Measurements from ENCODE around the gene NUP98.

Gene NUP98

DNA sequence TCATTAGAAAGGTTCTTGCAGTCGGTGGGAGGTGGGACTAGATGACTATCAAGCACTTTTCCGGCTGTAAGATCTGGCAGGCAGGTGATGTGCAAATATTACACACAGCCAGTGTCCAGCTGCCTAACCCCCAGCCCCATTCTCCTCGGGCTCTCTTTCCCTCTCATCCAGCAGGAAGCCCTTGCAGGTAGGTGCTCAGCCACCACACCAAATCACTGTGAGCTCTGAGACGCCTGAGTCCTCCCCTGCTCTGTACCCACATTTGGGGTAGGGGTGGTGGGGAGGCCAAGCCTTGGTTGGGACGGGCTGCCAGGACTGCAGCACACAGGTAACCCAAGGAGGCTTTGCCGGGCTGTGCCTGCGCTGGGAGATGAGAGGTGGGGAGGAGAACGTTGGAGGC is 156.2 kb downstream of the NUP98 start:
- DNase-seq (ENCODE audit: low read depth) = no peak

DNA sequence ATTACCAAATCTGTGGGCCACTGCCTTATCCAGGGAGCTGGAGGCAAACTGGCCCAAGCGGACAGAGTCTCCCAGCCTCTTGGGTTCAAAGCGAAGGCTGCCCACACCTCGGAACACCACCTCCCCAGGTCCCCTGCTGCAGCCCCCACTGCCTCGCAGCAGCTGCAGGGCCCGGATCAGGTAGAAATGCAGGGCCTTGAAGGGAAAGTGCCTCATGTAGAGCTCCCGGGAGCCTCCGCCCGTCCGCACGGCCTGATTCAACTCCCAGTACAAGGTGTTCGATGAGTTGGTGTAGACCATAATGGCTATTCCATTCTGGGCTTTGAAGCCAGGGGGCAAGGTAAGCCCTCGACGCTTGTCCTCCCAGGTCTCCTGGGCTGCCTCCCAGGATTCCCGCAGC is 157.5 kb downstream of the NUP98 start:
- DNase-seq (ENCODE audit: low read depth) = no peak

DNA sequence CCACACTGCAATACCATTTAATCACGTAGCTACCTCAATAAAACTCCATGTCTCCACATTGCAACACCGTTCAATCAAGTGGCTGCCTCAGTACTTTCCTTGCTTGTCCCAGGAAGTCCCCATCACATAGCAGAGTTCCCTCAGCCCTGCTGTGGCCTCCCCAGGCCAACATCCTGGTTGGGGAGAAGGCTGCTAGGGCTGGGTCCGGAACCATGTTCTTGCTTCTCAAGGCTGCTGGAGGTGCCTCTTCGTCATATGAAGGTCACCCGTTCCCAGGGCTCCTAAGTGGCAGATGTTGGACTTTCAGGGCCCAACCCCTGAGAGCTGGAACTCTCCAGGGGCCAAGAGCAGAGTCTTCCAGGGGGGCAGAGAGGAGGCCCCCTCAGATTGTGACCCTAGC is 158.8 kb downstream of the NUP98 start:
- no peak for DNase-seq (ENCODE audit: low read depth)

DNA sequence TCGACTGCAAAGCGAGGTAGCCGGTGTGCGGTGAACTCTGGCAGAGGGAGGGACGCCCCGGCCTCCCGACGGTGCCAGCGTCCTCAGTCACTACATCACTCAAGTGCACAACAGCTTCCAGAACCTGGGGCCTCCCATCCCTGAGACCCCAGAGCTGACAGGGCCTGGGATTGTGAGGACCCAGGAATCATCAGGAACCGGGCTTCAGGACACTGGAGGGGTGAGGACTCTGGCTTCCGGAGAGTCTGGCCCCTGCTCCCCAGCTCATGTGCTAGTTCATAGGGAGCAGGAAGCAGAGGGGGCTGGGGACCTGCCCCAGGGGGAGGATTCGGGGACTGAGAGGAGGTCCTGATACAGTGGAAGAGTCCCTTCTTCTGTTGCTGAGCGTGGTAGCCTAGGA is 160.2 kb downstream of the NUP98 start:
- DNase-seq (ENCODE audit: low read depth) = no peak

DNA sequence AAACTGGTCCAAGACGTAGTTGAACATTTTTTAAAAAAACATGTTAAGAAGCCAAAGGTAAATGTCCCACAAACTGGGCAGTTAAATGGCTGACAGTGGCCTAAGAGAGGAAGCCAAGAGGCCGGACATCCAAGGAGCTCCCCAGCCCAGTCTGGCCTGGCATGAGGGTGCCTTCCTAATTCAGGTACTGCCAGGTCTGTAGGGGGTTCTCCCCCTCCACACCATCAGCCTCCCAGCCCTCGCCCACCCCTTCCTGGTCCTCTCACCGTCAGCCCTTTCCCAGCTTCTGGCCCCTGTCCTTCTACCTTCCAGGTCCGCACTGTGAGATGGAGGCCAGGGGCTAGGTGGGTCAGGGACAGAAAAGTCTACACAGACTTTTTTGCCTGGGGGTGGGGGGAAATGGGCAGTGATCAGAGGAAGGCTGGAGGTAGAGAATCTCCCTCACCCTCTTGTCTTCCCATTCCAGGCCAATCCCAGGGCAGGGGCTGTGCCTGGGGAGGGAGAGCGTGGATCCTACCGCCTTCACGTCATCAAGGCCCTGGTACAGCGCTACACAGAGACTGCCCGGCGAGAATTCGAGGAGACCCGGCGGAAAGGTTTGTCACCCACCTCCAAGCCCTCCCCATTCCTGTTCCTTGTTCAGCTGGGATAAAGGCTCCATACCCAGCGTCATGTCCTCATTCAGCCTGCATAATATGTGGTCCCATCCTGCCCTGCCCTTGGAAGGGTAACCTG is 161.5 kb downstream of the NUP98 start:
- no peak for DNase-seq (ENCODE audit: low read depth)

DNA sequence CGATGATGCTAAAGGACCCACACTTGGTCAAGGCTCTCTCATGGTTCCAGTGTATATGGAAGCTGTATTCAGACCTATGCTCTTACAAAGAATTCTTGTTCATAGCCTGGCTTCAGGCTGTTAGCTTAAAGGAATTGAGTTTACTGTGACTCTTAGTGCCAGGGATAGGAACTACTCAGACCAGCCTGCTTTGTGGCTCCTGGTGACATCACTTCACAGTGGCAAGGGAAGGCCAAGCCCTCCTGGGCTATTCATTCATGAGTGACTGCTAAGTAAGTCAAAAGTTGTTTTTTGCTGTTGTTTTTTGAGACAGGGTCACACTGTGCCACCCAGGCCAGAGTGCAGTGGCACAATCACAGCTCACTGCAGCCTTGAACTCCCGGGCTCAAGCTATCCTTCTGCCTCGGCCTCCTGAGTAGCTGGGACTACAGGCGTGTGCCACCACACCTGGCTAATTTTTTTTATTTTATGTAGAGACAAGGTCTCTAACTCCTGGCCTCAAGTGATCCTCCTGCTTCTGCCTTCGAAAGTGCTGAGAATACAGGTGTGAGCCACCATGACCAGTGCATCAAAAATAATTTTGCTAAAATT is 165.2 kb downstream of the NUP98 start:
- DNase-seq (ENCODE audit: low read depth) = no peak

DNA sequence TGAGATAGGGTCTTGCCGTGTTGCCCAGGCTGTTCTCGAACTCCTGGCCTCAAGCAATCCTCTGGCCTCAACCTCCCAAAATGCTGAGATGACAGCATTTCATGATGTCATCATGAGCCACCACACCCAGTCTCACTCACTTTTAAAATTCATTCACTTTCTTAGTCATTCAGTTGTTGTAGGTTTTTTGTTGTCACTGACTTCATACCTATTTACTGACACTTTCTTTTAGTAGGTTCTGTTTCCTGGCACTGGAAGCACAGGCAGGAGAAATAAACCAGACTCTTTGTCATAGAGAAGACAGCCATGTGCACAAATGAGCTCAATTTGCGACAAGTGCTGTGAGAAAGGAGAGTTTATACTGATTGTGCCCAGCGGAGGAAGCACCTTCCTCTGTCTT is 166.0 kb downstream of the NUP98 start:
- DNase-seq (ENCODE audit: low read depth) = no peak

DNA sequence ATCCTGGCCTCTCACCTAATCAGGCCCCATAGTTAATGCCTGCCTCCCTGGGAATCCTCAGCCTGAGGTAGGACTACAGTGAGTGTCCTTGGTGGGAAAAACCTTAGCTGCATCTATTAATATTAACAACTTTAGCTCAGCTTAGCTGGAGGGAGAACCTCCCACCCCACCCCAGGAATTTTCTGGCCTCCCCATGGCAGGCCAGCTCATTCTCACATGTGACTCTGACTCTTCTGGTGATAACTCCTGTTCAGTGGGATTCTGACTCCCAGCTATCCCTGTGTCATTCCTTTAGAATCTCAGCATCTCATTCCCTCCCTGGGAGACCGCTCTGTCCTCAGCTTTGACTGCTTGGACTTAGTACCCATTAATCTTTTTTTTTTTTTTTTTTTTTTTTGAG is 170.1 kb downstream of the NUP98 start:
- peak; percentile 89 for DNase-seq (ENCODE audit: low read depth)

DNA sequence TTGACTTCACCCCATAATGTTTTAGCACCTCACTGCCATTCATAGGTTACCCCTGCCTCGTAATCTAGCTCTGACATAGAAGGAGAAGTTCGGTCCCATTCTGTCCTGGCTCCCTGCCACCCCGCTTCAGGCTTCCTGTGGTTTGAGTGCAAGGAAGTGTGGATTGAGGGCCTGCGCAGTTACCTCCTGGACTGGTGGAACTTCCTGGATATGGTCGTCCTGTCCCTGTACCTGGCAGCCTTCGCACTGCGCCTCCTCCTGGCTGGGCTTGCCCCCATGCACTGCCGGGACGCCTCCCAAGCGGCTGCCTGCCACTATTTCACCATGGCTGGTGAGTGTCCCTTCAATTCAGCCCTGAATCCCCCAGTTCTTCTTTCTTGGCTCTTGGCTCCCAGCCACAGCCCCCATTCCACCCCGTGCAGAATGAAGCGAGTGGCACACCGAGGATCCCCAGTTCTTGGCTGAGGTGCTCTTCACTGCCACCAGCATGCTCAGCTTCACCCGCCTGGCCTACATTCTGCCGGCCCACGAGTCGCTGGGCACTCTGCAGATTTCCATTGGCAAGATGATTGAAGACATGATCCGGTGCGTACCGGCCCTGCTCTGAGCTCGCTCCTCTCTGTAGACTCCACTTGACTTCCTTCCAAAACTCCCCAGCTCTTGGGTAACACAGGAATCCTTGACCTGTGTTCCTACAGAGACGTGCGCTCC is 170.9 kb downstream of the NUP98 start:
- no peak for DNase-seq (ENCODE audit: low read depth)
